Neuronal stem cell (in vitro differentiated cells): ENCODE data around the gene PTPRB. TPM values are rescaled to one million over a fixed set of nuclear protein-coding genes. Genes with fewer than 3 reads are reported as not detected.

Experiments
- DNase-seq: peaks from one replicate; pipeline ENCODE4 v3.0.0-alpha.2; 2013; ENCODE audit warnings: low spot score
- H2AFZ ChIP-seq: one replicate; pipeline ENCODE4 v1.6.1; 2013; ENCODE audit warnings: mild to moderate bottlenecking, low read length, inconsistent platforms
- H2AK5ac ChIP-seq: 2 replicates; pipeline ENCODE4 v1.6.1; 2013; ENCODE audit warnings: low read depth, mild to moderate bottlenecking, inconsistent platforms, low read length, moderate library complexity, mixed read lengths
- H2BK120ac ChIP-seq: 2 replicates; pipeline ENCODE4 v1.6.1; 2013; ENCODE audit warnings: low read depth, mild to moderate bottlenecking, inconsistent platforms, low read length, moderate library complexity, mixed read lengths
- H2BK12ac ChIP-seq: one replicate; pipeline ENCODE4 v1.6.1; 2013; ENCODE audit warnings: low read length, inconsistent platforms
- H2BK15ac ChIP-seq: 2 replicates; pipeline ENCODE4 v1.6.1; 2013; ENCODE audit warnings: mild to moderate bottlenecking, low read length, inconsistent platforms, mixed read lengths
- H2BK5ac ChIP-seq: one replicate; pipeline ENCODE4 v1.6.1; 2013; ENCODE audit warnings: inconsistent platforms, mild to moderate bottlenecking, low read length, moderate library complexity
- H3K14ac ChIP-seq: one replicate; pipeline ENCODE4 v1.6.1; 2013; ENCODE audit warnings: low read length, inconsistent platforms
- H3K18ac ChIP-seq: 2 replicates; pipeline ENCODE4 v1.6.1; 2013; ENCODE audit warnings: low read length, inconsistent platforms
- H3K23ac ChIP-seq: 2 replicates; pipeline ENCODE4 v1.6.1; 2013; ENCODE audit warnings: low read depth, mild to moderate bottlenecking, mixed read lengths, low read length, inconsistent platforms; ENCODE audit not compliant: poor library complexity
- H3K27ac ChIP-seq: replicated peaks from 3 replicates; pipeline ENCODE4 v1.5.1; 2013; ENCODE audit warnings: low read length, inconsistent platforms
- H3K27me3 ChIP-seq, 3 experiments: 2 replicates each; pipeline ENCODE4 v1.6.1; 2013; ENCODE audit warnings: low read length in 3 of 3, mild to moderate bottlenecking in 2 of 3, inconsistent platforms in 1 of 3, low read depth in 1 of 3, mixed read lengths in 1 of 3, moderate library complexity in 1 of 3; ENCODE audit not compliant: control insufficient read depth in 3 of 3, insufficient read depth in 3 of 3
- H3K36me3 ChIP-seq, 2 donors: replicated peaks in 1 of 2; 2 replicates each; pipeline ENCODE4 v1.6.1; 2013; ENCODE audit warnings: low read length in 2 of 2; ENCODE audit not compliant: control insufficient read depth in 2 of 2, insufficient read depth in 2 of 2
- H3K4ac ChIP-seq: 2 replicates; pipeline ENCODE4 v1.6.1; 2013; ENCODE audit warnings: inconsistent platforms, mild to moderate bottlenecking, low read length, moderate library complexity
- H3K4me1 ChIP-seq, 2 donors: 1 replicate in 1 of 2; 2 replicates in 1 of 2; pipeline ENCODE4 v1.6.1; 2013; ENCODE audit warnings: low read length in 2 of 2, low read depth in 1 of 2; ENCODE audit not compliant: control insufficient read depth in 2 of 2, insufficient read depth in 1 of 2
- H3K4me2 ChIP-seq: one replicate; pipeline ENCODE4 v1.6.1; 2013; ENCODE audit warnings: mild to moderate bottlenecking, low read length, inconsistent platforms; ENCODE audit not compliant: insufficient read depth, poor library complexity, severe bottlenecking
- H3K4me3 ChIP-seq, 2 donors: 2 replicates each; pipeline ENCODE4 v1.5.1; 2013; ENCODE audit warnings: low read length in 2 of 2, mild to moderate bottlenecking in 2 of 2, inconsistent platforms in 1 of 2, moderate library complexity in 1 of 2
- H3K79me1 ChIP-seq: one replicate; pipeline ENCODE4 v1.6.1; 2013; ENCODE audit warnings: low read depth, mild to moderate bottlenecking, inconsistent platforms, low read length, moderate library complexity
- H3K9ac ChIP-seq: one replicate; pipeline ENCODE4 v1.6.1; 2013; ENCODE audit warnings: mild to moderate bottlenecking, low read depth, low read length, inconsistent platforms; ENCODE audit not compliant: poor library complexity
- H3K9me3 ChIP-seq, 2 donors: replicated peaks in 1 of 2; 2 replicates each; pipeline versions ENCODE3 to v1.6.1; 2013; ENCODE audit warnings: low read length in 2 of 2, mild to moderate bottlenecking in 2 of 2, inconsistent platforms in 1 of 2, low read depth in 1 of 2, mixed read lengths in 1 of 2, moderate library complexity in 1 of 2; ENCODE audit not compliant: control insufficient read depth in 2 of 2, insufficient read depth in 1 of 2
- H4K8ac ChIP-seq: one replicate; pipeline ENCODE4 v1.6.1; 2013; ENCODE audit warnings: low read depth, mild to moderate bottlenecking, inconsistent platforms, low read length, moderate library complexity
- H4K91ac ChIP-seq: one replicate; pipeline ENCODE4 v1.6.1; 2013; ENCODE audit warnings: low read length, low read depth, mild to moderate bottlenecking, inconsistent platforms; ENCODE audit not compliant: poor library complexity
- WGBS, 2 donors: extraction: QIAGEN DNeasy Blood & Tissue Kit; methylation state at CpG; one replicate each; pipeline ENCODE4 v1.1.7; 2013; ENCODE audit warnings: missing lambda C conversion rate in 2 of 2, mixed read lengths in 1 of 2; ENCODE audit not compliant: insufficient read length in 2 of 2, insufficient replicate concordance in 1 of 2; ENCODE audit errors: extremely low coverage in 2 of 2; 5-methylcytosine and 5-hydroxymethylcytosine counted together
- polyA plus RNA-seq, 2 experiments: library from polyadenylated mRNA; stranded (reverse); fragments of 200-250 nt; gene quantifications; one replicate each; pipeline ENCODE4 v1.2.3, GENCODE V29; 2013

Gene PTPRB
- 0.03 TPM for polyA plus RNA-seq (2013, experiment 1 of 2)
- 0.03 TPM for polyA plus RNA-seq (2013, experiment 2 of 2)

- Histone ChIP-seq H3K4ac (no peak within 1 kb of the TSS), H3K36me3 (no peaks in the 10 kb centered on the region), H3K18ac (no peak within 1 kb of the TSS), H2AFZ (no peak within 1 kb of the TSS), H3K23ac (no peak within 1 kb of the TSS), H2BK120ac (no peak within 1 kb of the TSS), H3K9ac (no peak within 1 kb of the TSS), H3K4me1 (no peaks in the 10 kb centered on the region), H3K4me3 (no peak within 1 kb of the TSS), H2BK5ac (no peak within 1 kb of the TSS), H3K79me1 (no peaks in the 10 kb centered on the region), H2BK12ac (no peak within 1 kb of the TSS), H3K27ac (no peak within 1 kb of the TSS), H3K9me3 (no peaks in the 10 kb centered on the region), H3K14ac (no peak within 1 kb of the TSS), H3K27me3 (no peaks in the 10 kb centered on the region), H3K4me2 (no peak within 1 kb of the TSS), H2AK5ac (no peak within 1 kb of the TSS), H4K91ac (no peak within 1 kb of the TSS), H2BK15ac (no peak within 1 kb of the TSS), H4K8ac (no peak within 1 kb of the TSS)
- WGBS, 2 donors: no CpG with 5 or more reads among the region's 6 CpGs
- no peak for DNase-seq
Observed at GRCh38 chr12:70637303-70638085, at the start of gene PTPRB. Gene PTPRB (minus strand): TSS chr12:70637429. CDS start chr12:70637395, 34 bp downstream.

GRCh38 chr12:70686907-70687306, 49.7 kb upstream of the PTPRB start:
- no peak overlapping the region for H2BK120ac ChIP-seq
- no peak overlapping the region for H3K23ac ChIP-seq
- no peak overlapping the region for H3K4ac ChIP-seq
- H2BK15ac ChIP-seq: no peak overlapping the region
- H3K27me3 ChIP-seq: no peaks in the 10 kb centered on the region
- H3K4me3 ChIP-seq: no peak overlapping the region
- H4K91ac ChIP-seq: no peak overlapping the region
- no peak overlapping the region for H2AK5ac ChIP-seq
- no peak overlapping the region for H3K18ac ChIP-seq
- H3K27ac ChIP-seq: no peak overlapping the region
- no peak overlapping the region for H4K8ac ChIP-seq
- no peaks in the 10 kb centered on the region for H3K79me1 ChIP-seq
- no peak for DNase-seq
- no peak overlapping the region for H3K9ac ChIP-seq
- no peak overlapping the region for H2BK12ac ChIP-seq
- no peak overlapping the region for H2AFZ ChIP-seq
- no peak overlapping the region for H2BK5ac ChIP-seq
- peaks cover 2 to 11% of the 10 kb centered on the region in 2 donors for H3K4me1 ChIP-seq
- no peak overlapping the region for H3K14ac ChIP-seq
- H3K9me3 ChIP-seq: no peaks in the 10 kb centered on the region
- H3K36me3 ChIP-seq: no peaks in the 10 kb centered on the region
- WGBS, 2 donors: no CpG with 5 or more reads among the region's 1 CpG
- no peak overlapping the region for H3K4me2 ChIP-seq

- no peak overlapping the region for H2BK120ac ChIP-seq
- no peak overlapping the region for H4K91ac ChIP-seq
- no peaks in the 10 kb centered on the region for H3K27me3 ChIP-seq
- no peak overlapping the region for H4K8ac ChIP-seq
- H2AFZ ChIP-seq: no peak overlapping the region
- H3K14ac ChIP-seq: no peak overlapping the region
- no peaks in the 10 kb centered on the region for H3K36me3 ChIP-seq
- no peak overlapping the region for H3K27ac ChIP-seq
- H3K79me1 ChIP-seq: no peaks in the 10 kb centered on the region
- H2BK15ac ChIP-seq: no peak overlapping the region
- no peak overlapping the region for H3K23ac ChIP-seq
- H2AK5ac ChIP-seq: no peak overlapping the region
- no peak overlapping the region for H2BK12ac ChIP-seq
- H3K4ac ChIP-seq: no peak overlapping the region
- no peak overlapping the region for H3K9ac ChIP-seq
- peaks cover 0 to 7% of the 10 kb centered on the region in 2 donors for H3K4me1 ChIP-seq
- no peak overlapping the region for H3K4me2 ChIP-seq
- no CpG with 5 or more reads among the region's 2 CpGs for WGBS, 2 donors
- H2BK5ac ChIP-seq: no peak overlapping the region
- no peaks in the 10 kb centered on the region for H3K9me3 ChIP-seq
- no peak overlapping the region for H3K18ac ChIP-seq
- no peak for DNase-seq
- H3K4me3 ChIP-seq: no peak overlapping the region
Observed at GRCh38 chr12:70686299-70686698, 49.1 kb upstream of the PTPRB start.

GRCh38 chr12:70683976-70684375, 46.7 kb upstream of the PTPRB start:
- no peak overlapping the region for H2AK5ac ChIP-seq
- H3K18ac ChIP-seq: no peak overlapping the region
- H3K27me3 ChIP-seq: no peaks in the 10 kb centered on the region
- H2BK120ac ChIP-seq: no peak overlapping the region
- H4K91ac ChIP-seq: no peak overlapping the region
- H3K4me2 ChIP-seq: no peak overlapping the region
- no peak overlapping the region for H3K4me3 ChIP-seq
- no peaks in the 10 kb centered on the region for H3K4me1 ChIP-seq
- H3K4ac ChIP-seq: no peak overlapping the region
- H3K9me3 ChIP-seq: no peaks in the 10 kb centered on the region
- H3K27ac ChIP-seq: no peak overlapping the region
- no CpG with 5 or more reads among the region's 3 CpGs for WGBS, 2 donors
- H3K79me1 ChIP-seq: no peaks in the 10 kb centered on the region
- H3K36me3 ChIP-seq: no peaks in the 10 kb centered on the region
- no peak overlapping the region for H3K14ac ChIP-seq
- H4K8ac ChIP-seq: no peak overlapping the region
- H3K23ac ChIP-seq: no peak overlapping the region
- no peak overlapping the region for H3K9ac ChIP-seq
- no peak overlapping the region for H2BK5ac ChIP-seq
- no peak overlapping the region for H2AFZ ChIP-seq
- DNase-seq: no peak
- H2BK15ac ChIP-seq: no peak overlapping the region
- H2BK12ac ChIP-seq: no peak overlapping the region
